ENCODE data around the gene ALDH18A1. TPM values are rescaled to one million over a fixed set of nuclear protein-coding genes. Genes with fewer than 3 reads are reported as not detected.

ALDH18A1 gene
- total and polyA plus RNA-seq, 2 of the 8 experiments (the other 6 are each of a cell fraction or from before 2014, with no cell fraction given) = 59.6 to 128 TPM

DNA sequence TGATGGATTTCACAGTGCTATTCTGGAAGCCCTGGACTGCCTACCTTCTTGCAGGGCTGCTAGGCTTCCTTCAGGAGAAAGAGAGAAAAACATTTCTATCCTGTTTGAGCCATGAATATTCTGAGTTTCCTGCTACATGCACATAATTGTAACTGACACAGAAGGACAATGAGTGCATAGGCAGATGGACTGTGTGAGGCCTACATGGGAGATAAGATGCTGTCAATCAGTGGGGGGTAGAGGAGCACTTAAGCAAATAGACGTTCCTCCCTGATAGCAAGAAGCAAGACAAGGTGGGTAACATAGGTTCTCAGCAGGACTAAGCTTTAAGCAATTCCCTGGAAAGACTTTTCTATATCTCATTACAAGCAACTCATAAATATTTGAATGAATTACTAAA is 11.6 kb downstream of the ALDH18A1 start:
- FAIRE-seq (no peak), DNase-seq (ENCODE audit: low read depth in 1 of 2, low spot score in 2 of 2) (no peak)
- CTCF ChIA-PET (ENCODE audit: partially characterized antibody) = interaction anchor here (0.6 to 1.1 kb wide), 2 partner anchors 9 to 49 kb away, joined by 3 read pairs; partner anchors contain the start of gene TCTN3
- Histone ChIP-seq H3K36me3 (ENCODE audit: control insufficient read depth in 2 of 4, insufficient read depth in 4 of 4, low read length in 3 of 4) (peaks cover 4 to 36% (median 19%) of the 10 kb centered on the region in 4 experiments), H3K4ac (replicated peaks; ENCODE audit: insufficient read length, low read depth, low read length) (no peak overlapping the region), H3K79me2 (ENCODE audit: control insufficient read depth in 1 of 2, insufficient read depth in 2 of 2, low read length in 2 of 2) (peaks cover 0 to 16% of the 10 kb centered on the region in 2 experiments; a peak in 1 of 4 replicates), H3K56ac (replicated peaks; ENCODE audit: insufficient read length, low read depth, low read length) (no peak overlapping the region), H3K18ac (ENCODE audit: extremely low read depth, low read length) (no peak overlapping the region), H3K4me1 (replicated peaks in 1 of 4; ENCODE audit: control insufficient read depth in 3 of 4, insufficient read depth in 4 of 4, low read length in 3 of 4) (no peaks in the 10 kb centered on the region), H3K4me3 (ENCODE audit: extremely low read depth in 1 of 4, insufficient read depth in 2 of 4, low read depth in 3 of 4, low read length in 4 of 4) (no peak overlapping the region), H3K9ac (replicated peaks in 1 of 4; ENCODE audit: extremely low read depth in 1 of 4, low read depth in 3 of 4, low read length in 3 of 4) (no peak overlapping the region), H3K27ac (ENCODE audit: low read depth, low read length) (no peak overlapping the region), H3K27me3 (replicated peaks in 1 of 4; ENCODE audit: control insufficient read depth in 3 of 4, extremely low read depth in 1 of 4, insufficient read depth in 3 of 4, low read length in 3 of 4) (no peaks in the 10 kb centered on the region), H3K23me2 (ENCODE audit: low read depth, low read length) (no peaks in the 10 kb centered on the region), H4K20me1 (replicated peaks in 1 of 2; ENCODE audit: control insufficient read depth in 1 of 2, insufficient read depth in 2 of 2, low read length in 2 of 2) (peaks cover 0 to 11% of the 10 kb centered on the region in 2 experiments), H4K8ac (ENCODE audit: extremely low read depth, insufficient read depth, low read length) (no peak overlapping the region), H3K14ac (ENCODE audit: insufficient read length) (no peak overlapping the region), H4K91ac (replicated peaks; ENCODE audit: insufficient read length, low read length) (no peak overlapping the region), H3K23ac (ENCODE audit: insufficient read length) (no peak overlapping the region), H3K79me1 (ENCODE audit: low read depth, low read length) (no peaks in the 10 kb centered on the region; the same call in 1 of the 2 replicates), H4K5ac (ENCODE audit: insufficient read length, low read depth, low read length) (no peak overlapping the region), H2BK5ac (ENCODE audit: low read depth, low read length) (no peak overlapping the region), H3K4me2 (ENCODE audit: insufficient read depth in 1 of 2, low read depth in 2 of 2, low read length in 2 of 2) (no peak overlapping the region), H3K9me3 (ENCODE audit: insufficient read depth in 2 of 2, low read depth in 1 of 2, low read length in 1 of 2) (no peaks in the 10 kb centered on the region), H2BK120ac (replicated peaks; ENCODE audit: low read depth, low read length) (no peak overlapping the region), H2AFZ (ENCODE audit: low read length) (no peak overlapping the region), H2AK5ac (ENCODE audit: low read depth, low read length) (no peak overlapping the region), H2BK12ac (ENCODE audit: low read depth, low read length) (no peak overlapping the region), H2BK20ac (ENCODE audit: low read length) (no peak overlapping the region), H2BK15ac (ENCODE audit: low read length) (no peak overlapping the region)
- POLR2A ChIA-PET (ENCODE audit: partially characterized antibody) = interaction anchor here (1.1 to 1.7 kb wide), 3 partner anchors 9 to 262 kb away, joined by 3 to 5 read pairs (median 3); no protein-coding TSS in a partner anchor
- TF ChIP-seq TCF12 (IDR thresholded peaks at IDR 0.05; ENCODE audit: low read depth, low read length) (no peak), CBX8 (IDR thresholded peaks at IDR 0.05; ENCODE audit: borderline replicate concordance, low read depth, low read length) (no peak), FOSL1 (IDR thresholded peaks at IDR 0.05; ENCODE audit: insufficient read depth, low read depth, low read length) (no peak), CHD2 (IDR thresholded peaks at IDR 0.05; ENCODE audit: low read length) (no peak), RBBP5 (IDR thresholded peaks at IDR 0.05; ENCODE audit: borderline replicate concordance, low read depth, low read length) (no peak), RFX5 (IDR thresholded peaks at IDR 0.05; ENCODE audit: borderline replicate concordance, low read depth, low read length) (no peak), HDAC6 (IDR thresholded peaks at IDR 0.05; ENCODE audit: low read depth, low read length) (no peak), SP1 (IDR thresholded peaks at IDR 0.05; ENCODE audit: low read depth, low read length) (no peak), MAX (IDR thresholded peaks at IDR 0.05) (no peak), TEAD4 (IDR thresholded peaks at IDR 0.05; ENCODE audit: low read depth, low read length) (no peak)
- TF ChIP-seq, protein P1, sequence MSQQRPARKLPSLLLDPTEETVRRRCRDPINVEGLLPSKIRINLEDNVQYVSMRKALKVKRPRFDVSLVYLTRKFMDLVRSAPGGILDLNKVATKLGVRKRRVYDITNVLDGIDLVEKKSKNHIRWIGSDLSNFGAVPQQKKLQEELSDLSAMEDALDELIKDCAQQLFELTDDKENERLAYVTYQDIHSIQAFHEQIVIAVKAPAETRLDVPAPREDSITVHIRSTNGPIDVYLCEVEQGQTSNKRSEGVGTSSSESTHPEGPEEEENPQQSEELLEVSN (IDR thresholded peaks at IDR 0.05) = no peak
- WGBS, 2 experiments (ENCODE audit: extremely low coverage in 1 of 2, insufficient coverage in 1 of 2, insufficient read length in 1 of 2, insufficient replicate concordance in 2 of 2, low coverage in 1 of 2, low lambda C conversion rate in 2 of 2, missing lambda C conversion rate in 1 of 2) = 84% methylated on average over 1 of the region's 1 CpG; no CpG with 5 or more reads in 1 of the 2 experiments

All from H1 (cell line).